SIG-M5 (cell line): ENCODE results near the gene OR2S2.
A peak's percentile ranks its signal among the peaks of the same experiment; 100 is the strongest.
"Not testable (repeated sequence)": the region's sequence is repeated elsewhere in the genome, so short reads cannot be mapped to it uniquely, and the experiment has no call there.

Experiments used
- DNase-seq: peaks from one replicate; lab custom pipeline; 2025; lab: John Stamatoyannopoulos, UW

The OR2S2 gene

GRCh38 chr9:35962126-35962906, 4.4 kb upstream of the OR2S2 start:
- no peak for DNase-seq

GRCh38 chr9:35960039-35960655, 2.2 kb upstream of the OR2S2 start:
- DNase-seq = no peak

- no peak for DNase-seq
These were observed 1.3 kb downstream of the OR2S2 start for GRCh38 chr9:35956651-35957050.

- DNase-seq = no peak
These were observed 2.9 kb downstream of the OR2S2 start for GRCh38 chr9:35954942-35955546.

- DNase-seq = no peak
These were observed 5.3 kb downstream of the OR2S2 start for GRCh38 chr9:35952526-35953191.

- no peak for DNase-seq
These were observed 6.2 kb downstream of the OR2S2 start for GRCh38 chr9:35951736-35952135.

- DNase-seq = no peak
These were observed 9.0 kb downstream of the OR2S2 start for GRCh38 chr9:35948901-35949318.

- DNase-seq = no peak
These were observed 9.5 kb downstream of the OR2S2 start for GRCh38 chr9:35948451-35948850.

- DNase-seq = no peak
These were observed 12.5 kb downstream of the OR2S2 start for GRCh38 chr9:35945341-35946018.

- DNase-seq = no peak
These were observed 13.1 kb downstream of the OR2S2 start for GRCh38 chr9:35944841-35945240.

GRCh38 chr9:35944173-35944572, 13.8 kb downstream of the OR2S2 start:
- DNase-seq = no peak

GRCh38 chr9:35942286-35942685, 15.7 kb downstream of the OR2S2 start:
- no peak for DNase-seq

- no peak for DNase-seq
These were observed 17.2 kb downstream of the OR2S2 start for GRCh38 chr9:35940458-35941407.

- DNase-seq = no peak
These were observed 18.2 kb downstream of the OR2S2 start for GRCh38 chr9:35939679-35940250.

GRCh38 chr9:35938474-35939356, 19.2 kb downstream of the OR2S2 start:
- no peak for DNase-seq

- DNase-seq = peak; percentile 1
These were observed 20.7 kb downstream of the OR2S2 start for GRCh38 chr9:35937227-35937626.

- no peak for DNase-seq
These were observed 22.0 kb downstream of the OR2S2 start for GRCh38 chr9:35935755-35936509.

- no peak for DNase-seq
These were observed 22.7 kb downstream of the OR2S2 start for GRCh38 chr9:35935261-35935660.

- not testable (repeated sequence) for DNase-seq
These were observed 23.9 kb downstream of the OR2S2 start for GRCh38 chr9:35934069-35934468.
